Lower leg skin (tissue), 4 donors: ENCODE data around the gene NXPH2. TPM values are rescaled to one million over a fixed set of nuclear protein-coding genes. Genes with fewer than 3 reads are reported as not detected.

ENCODE experiments used
- DNase-seq, 2 donors: peaks; one replicate each; pipeline ENCODE4 v3.0.0-alpha.2; 2019; ENCODE audit warnings: low spot score in 2 of 2
- H3K4me3 ChIP-seq: fragments of 200-600 bp; sonication (generic); 2 replicates; pipeline ENCODE4 v1.5.1; 2017; ENCODE audit warnings: mild to moderate bottlenecking, low read depth; ENCODE audit not compliant: poor library complexity, severe bottlenecking
- POLR2A ChIP-seq, 2 donors: fragments of 450-650 bp; IDR thresholded peaks; one replicate each; pipeline ENCODE4 v1.6.1; 2016 to 2017; ENCODE audit warnings: antibody characterized with exemption in 2 of 2, mild to moderate bottlenecking in 1 of 2, moderate library complexity in 1 of 2
- WGBS, 2 donors: methylation state at CpG; one replicate each; pipeline ENCODE4 v1.1.5; 2018; 5-methylcytosine and 5-hydroxymethylcytosine counted together
- intact Hi-C: fragments of 100-400 bp; cut with DNase I; formaldehyde crosslinking; loops from one replicate; pipeline ENCODE4 v1.15.0; 2023; ENCODE audit warnings: low total_unique reads
- total RNA-seq, 4 donors: library from RNA; depleted of rRNA; stranded (reverse); fragments of >200 nt; gene quantifications; one replicate each; pipeline ENCODE4 v1.1.0, GENCODE V29; 2016
- TF ChIP-seq, protein P1 (sequence below), 3 donors: fragments of 450-650 bp; IDR thresholded peaks; one replicate each; pipeline ENCODE4 v1.5.1; 2016; ENCODE audit warnings: antibody characterized with exemption in 3 of 3, mild to moderate bottlenecking in 3 of 3, moderate library complexity in 2 of 3

NXPH2 gene
- total RNA-seq, 4 donors from 2014 or later: not detected

- TF ChIP-seq, protein P1, sequence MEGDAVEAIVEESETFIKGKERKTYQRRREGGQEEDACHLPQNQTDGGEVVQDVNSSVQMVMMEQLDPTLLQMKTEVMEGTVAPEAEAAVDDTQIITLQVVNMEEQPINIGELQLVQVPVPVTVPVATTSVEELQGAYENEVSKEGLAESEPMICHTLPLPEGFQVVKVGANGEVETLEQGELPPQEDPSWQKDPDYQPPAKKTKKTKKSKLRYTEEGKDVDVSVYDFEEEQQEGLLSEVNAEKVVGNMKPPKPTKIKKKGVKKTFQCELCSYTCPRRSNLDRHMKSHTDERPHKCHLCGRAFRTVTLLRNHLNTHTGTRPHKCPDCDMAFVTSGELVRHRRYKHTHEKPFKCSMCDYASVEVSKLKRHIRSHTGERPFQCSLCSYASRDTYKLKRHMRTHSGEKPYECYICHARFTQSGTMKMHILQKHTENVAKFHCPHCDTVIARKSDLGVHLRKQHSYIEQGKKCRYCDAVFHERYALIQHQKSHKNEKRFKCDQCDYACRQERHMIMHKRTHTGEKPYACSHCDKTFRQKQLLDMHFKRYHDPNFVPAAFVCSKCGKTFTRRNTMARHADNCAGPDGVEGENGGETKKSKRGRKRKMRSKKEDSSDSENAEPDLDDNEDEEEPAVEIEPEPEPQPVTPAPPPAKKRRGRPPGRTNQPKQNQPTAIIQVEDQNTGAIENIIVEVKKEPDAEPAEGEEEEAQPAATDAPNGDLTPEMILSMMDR (IDR thresholded peaks at IDR 0.05): no peak
- TF ChIP-seq POLR2A (IDR thresholded peaks at IDR 0.05): no peak
- 30 to 36% methylated on average over 2 of the region's 2 CpGs for WGBS, 2 donors
- intact Hi-C loops: no loop called here
- no peak for DNase-seq
- H3K4me3 ChIP-seq: no peak overlapping the region
Observed at GRCh38 chr2:138632066-138632620, 148.0 kb downstream of the NXPH2 start.

GRCh38 chr2:138630164-138630563 is 150.0 kb downstream of the NXPH2 start:
- WGBS, 2 donors: 85 to 89% methylated on average over 2 of the region's 2 CpGs
- intact Hi-C loops: no loop called here
- TF ChIP-seq, protein P1 (IDR thresholded peaks at IDR 0.05): no peak
- TF ChIP-seq POLR2A (IDR thresholded peaks at IDR 0.05): no peak
- no peak overlapping the region for H3K4me3 ChIP-seq
- DNase-seq: no peak

GRCh38 chr2:138626148-138626547 is 154.0 kb downstream of the NXPH2 start:
- no peak for DNase-seq
- no peak overlapping the region for H3K4me3 ChIP-seq
- intact Hi-C loops: no loop called here
- 100% methylated on average over 1 of the region's 1 CpG for WGBS, 2 donors
- TF ChIP-seq, protein P1 (IDR thresholded peaks at IDR 0.05): no peak
- no peak for TF ChIP-seq POLR2A (IDR thresholded peaks at IDR 0.05)

DNA sequence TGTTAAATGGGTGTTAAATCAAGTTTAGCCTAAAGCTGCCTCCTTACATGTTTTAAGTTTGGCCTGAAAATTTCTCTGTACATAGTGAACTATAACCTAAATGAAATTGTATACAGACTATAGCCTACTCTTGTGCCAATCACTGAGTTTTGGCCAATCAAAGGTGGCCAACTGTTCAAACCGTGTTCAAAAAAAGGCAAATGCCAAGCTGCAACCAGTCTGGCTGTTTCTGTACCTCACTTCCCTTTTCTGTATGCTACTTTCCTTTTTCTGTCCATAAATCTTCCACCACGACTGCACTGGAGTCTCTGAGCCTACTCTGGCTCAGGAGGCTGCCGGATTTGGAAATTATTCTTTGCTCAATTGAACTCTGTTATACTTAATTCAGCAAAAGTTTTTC is 157.6 kb downstream of the NXPH2 start:
- H3K4me3 ChIP-seq: no peak overlapping the region
- WGBS, 2 donors: 64 to 77% methylated on average over 3 of the region's 3 CpGs
- DNase-seq: no peak
- intact Hi-C loops: no loop called here
- TF ChIP-seq POLR2A (IDR thresholded peaks at IDR 0.05): no peak
- TF ChIP-seq, protein P1 (IDR thresholded peaks at IDR 0.05): no peak

DNA sequence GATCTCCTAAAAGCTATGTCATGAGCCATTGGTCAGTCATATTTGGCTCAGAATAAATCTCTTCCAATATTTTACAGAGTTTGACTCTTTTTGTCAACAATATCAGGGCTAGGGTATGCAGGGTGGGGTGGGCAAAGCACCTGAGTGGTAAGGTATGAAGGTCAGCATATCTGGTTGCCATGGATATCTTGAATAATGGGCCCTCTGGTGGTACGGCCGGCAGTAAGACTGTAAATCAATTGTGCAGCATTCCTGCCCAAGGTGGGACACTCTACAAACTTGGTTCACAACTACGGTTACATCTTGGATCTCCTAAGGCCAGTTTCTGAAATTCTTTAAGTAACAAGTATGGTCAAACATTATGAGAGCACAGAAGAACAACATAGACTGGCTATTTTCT is 159.1 kb downstream of the NXPH2 start:
- intact Hi-C loops: no loop called here
- TF ChIP-seq, protein P1 (IDR thresholded peaks at IDR 0.05): no peak
- TF ChIP-seq POLR2A (IDR thresholded peaks at IDR 0.05): no peak
- no peak for DNase-seq
- WGBS, 2 donors: 66 to 82% methylated on average over 3 of the region's 3 CpGs
- no peak overlapping the region for H3K4me3 ChIP-seq

- WGBS, 2 donors: 40 to 70% methylated on average over 2 of the region's 2 CpGs
- no peak for DNase-seq
- no peak overlapping the region for H3K4me3 ChIP-seq
- intact Hi-C loops: no loop called here
- TF ChIP-seq, protein P1 (IDR thresholded peaks at IDR 0.05): no peak
- no peak for TF ChIP-seq POLR2A (IDR thresholded peaks at IDR 0.05)
Observed at GRCh38 chr2:138620431-138620830, 159.8 kb downstream of the NXPH2 start.
